NT2/D1 (cell line): Measurements from ENCODE around the gene IMP4.

Experiments used
- DNase-seq: peaks from one replicate; pipeline ENCODE4 v3.0.0-alpha.2; 2011; ENCODE audit warnings: low read depth, low spot score
- H3K27me3 ChIP-seq: 2 replicates; pipeline ENCODE4 v1.6.0; 2011; ENCODE audit warnings: mild to moderate bottlenecking; ENCODE audit not compliant: insufficient read length, insufficient read depth
- H3K36me3 ChIP-seq: 2 replicates; pipeline ENCODE4 v1.6.1; 2011; ENCODE audit warnings: mild to moderate bottlenecking, low read length, mixed read lengths; ENCODE audit not compliant: insufficient read depth, insufficient read length
- H3K4me1 ChIP-seq: 2 replicates; pipeline ENCODE4 v1.5.1; 2011; ENCODE audit not compliant: insufficient read depth, insufficient read length
- H3K4me3 ChIP-seq: 2 replicates; pipeline ENCODE4 v1.5.1; 2011; ENCODE audit warnings: low read depth; ENCODE audit not compliant: insufficient read length
- H3K9ac ChIP-seq: 2 replicates; pipeline ENCODE4 v1.6.0; 2011; ENCODE audit warnings: low read depth; ENCODE audit not compliant: insufficient read length
- H3K9me3 ChIP-seq: 2 replicates; pipeline ENCODE4 v1.5.1; 2011; ENCODE audit warnings: mild to moderate bottlenecking, low read length; ENCODE audit not compliant: insufficient read depth
- SUZ12 ChIP-seq: IDR thresholded peaks from 2 replicates; pipeline ENCODE4 v1.6.1; 2011; ENCODE audit not compliant: insufficient read length, insufficient read depth; ENCODE audit errors: extremely low read depth
- YY1 ChIP-seq: IDR thresholded peaks from 2 replicates; pipeline ENCODE4 v1.6.1; 2011; ENCODE audit not compliant: insufficient read length, insufficient read depth
- ZNF274 ChIP-seq: IDR thresholded peaks from 2 replicates; pipeline ENCODE4 v1.6.1; 2011; ENCODE audit warnings: mild to moderate bottlenecking, low read depth, low read length

IMP4 gene

GRCh38 chr2:130310881-130311280 lies 31.8 kb upstream of the IMP4 start:
- H3K36me3 ChIP-seq: no peaks in the 10 kb centered on the region
- no peaks in the 10 kb centered on the region for H3K9me3 ChIP-seq
- no peak for DNase-seq
- H3K27me3 ChIP-seq: peaks cover 10% of the 10 kb centered on the region
- no peaks in the 10 kb centered on the region for H3K4me1 ChIP-seq
- no peak overlapping the region for H3K9ac ChIP-seq
- H3K4me3 ChIP-seq: no peak overlapping the region
- no peak for TF ChIP-seq SUZ12
- no peak for TF ChIP-seq ZNF274
- TF ChIP-seq YY1: no peak

- DNase-seq: no peak
- Histone ChIP-seq H3K4me1 (no peaks in the 10 kb centered on the region), H3K9ac (no peak overlapping the region), H3K4me3 (no peak overlapping the region), H3K27me3 (peaks cover 10% of the 10 kb centered on the region), H3K36me3 (no peaks in the 10 kb centered on the region), H3K9me3 (no peaks in the 10 kb centered on the region)
- TF ChIP-seq ZNF274 (no peak), SUZ12 (no peak), YY1 (no peak)
Observed at GRCh38 chr2:130313812-130314334, 28.8 kb upstream of the IMP4 start.

- Histone ChIP-seq H3K9me3 (no peaks in the 10 kb centered on the region), H3K27me3 (peaks cover 10% of the 10 kb centered on the region), H3K4me3 (no peak overlapping the region), H3K9ac (no peak overlapping the region), H3K4me1 (no peaks in the 10 kb centered on the region), H3K36me3 (no peaks in the 10 kb centered on the region)
- DNase-seq: no peak
- no peak for TF ChIP-seq SUZ12
- no peak for TF ChIP-seq ZNF274
- no peak for TF ChIP-seq YY1
Observed at GRCh38 chr2:130314377-130314776, 28.3 kb upstream of the IMP4 start.

- Histone ChIP-seq H3K4me3 (no peak overlapping the region), H3K4me1 (no peaks in the 10 kb centered on the region), H3K9ac (no peak overlapping the region), H3K27me3 (no peaks in the 10 kb centered on the region), H3K36me3 (no peaks in the 10 kb centered on the region), H3K9me3 (no peaks in the 10 kb centered on the region)
- TF ChIP-seq YY1 (no peak), SUZ12 (no peak), ZNF274 (no peak)
- no peak for DNase-seq
Observed at GRCh38 chr2:130316596-130316995, 26.1 kb upstream of the IMP4 start.

- no peak for DNase-seq
- TF ChIP-seq YY1 (no peak), SUZ12 (no peak), ZNF274 (no peak)
- no peaks in the 10 kb centered on the region for H3K9me3 ChIP-seq
- no peaks in the 10 kb centered on the region for H3K27me3 ChIP-seq
- H3K4me3 ChIP-seq: no peak overlapping the region
- no peak overlapping the region for H3K9ac ChIP-seq
- no peaks in the 10 kb centered on the region for H3K36me3 ChIP-seq
- no peaks in the 10 kb centered on the region for H3K4me1 ChIP-seq
Observed at GRCh38 chr2:130318906-130319305, 23.8 kb upstream of the IMP4 start.

GRCh38 chr2:130319536-130319935 lies 23.2 kb upstream of the IMP4 start:
- TF ChIP-seq ZNF274 (no peak), SUZ12 (no peak), YY1 (no peak)
- no peak overlapping the region for H3K9ac ChIP-seq
- no peak for DNase-seq
- H3K27me3 ChIP-seq: no peaks in the 10 kb centered on the region
- no peaks in the 10 kb centered on the region for H3K36me3 ChIP-seq
- no peak overlapping the region for H3K4me3 ChIP-seq
- no peaks in the 10 kb centered on the region for H3K4me1 ChIP-seq
- no peaks in the 10 kb centered on the region for H3K9me3 ChIP-seq

GRCh38 chr2:130327703-130328527 lies 14.8 kb upstream of the IMP4 start:
- TF ChIP-seq ZNF274 (no peak), SUZ12 (no peak), YY1 (no peak)
- H3K36me3 ChIP-seq: no peaks in the 10 kb centered on the region
- H3K9ac ChIP-seq: peak overlapping the region; percentile 16
- no peak for DNase-seq
- peaks cover 5% of the 10 kb centered on the region for H3K27me3 ChIP-seq
- H3K4me3 ChIP-seq: no peak overlapping the region
- H3K4me1 ChIP-seq: no peaks in the 10 kb centered on the region
- H3K9me3 ChIP-seq: peaks cover 8% of the 10 kb centered on the region; the same call in 1 of the 2 replicates

- no peaks in the 10 kb centered on the region for H3K36me3 ChIP-seq
- H3K9ac ChIP-seq: no peak overlapping the region
- DNase-seq: no peak
- TF ChIP-seq SUZ12 (no peak), ZNF274 (no peak), YY1 (no peak)
- H3K4me3 ChIP-seq: no peak overlapping the region
- H3K27me3 ChIP-seq: peaks cover 5% of the 10 kb centered on the region
- no peaks in the 10 kb centered on the region for H3K4me1 ChIP-seq
- peaks cover 8% of the 10 kb centered on the region; the same call in 1 of the 2 replicates for H3K9me3 ChIP-seq
Observed at GRCh38 chr2:130328710-130329109, 14.0 kb upstream of the IMP4 start.
